Pons (tissue), 1 donor: ENCODE measurements around the gene SCMH1.

Source experiments
- DNase-seq: peaks from one replicate; pipeline ENCODE4 v3.0.0-alpha.2; 2016; ENCODE audit warnings: low spot score

The SCMH1 gene

DNA sequence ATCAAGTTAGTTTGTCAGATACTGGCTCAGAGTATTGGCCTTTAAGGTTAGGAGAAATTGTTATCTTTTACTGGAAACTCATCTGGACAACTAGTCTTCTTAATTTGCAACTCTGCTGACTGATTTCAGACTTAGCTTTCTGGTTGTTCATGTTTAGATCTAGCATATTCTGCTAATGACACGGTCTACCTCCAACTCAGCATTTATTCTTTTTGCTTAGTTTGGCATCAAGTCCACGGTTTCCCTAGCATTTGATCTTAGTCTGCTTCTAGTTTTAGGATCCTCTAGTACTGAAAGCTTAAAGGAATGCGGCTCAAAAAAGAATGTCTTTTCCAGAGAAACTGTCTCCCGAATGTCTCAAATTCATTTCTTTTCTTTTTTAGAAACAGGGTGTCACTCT lies 145.0 kb downstream of the SCMH1 start:
- DNase-seq = no peak

DNA sequence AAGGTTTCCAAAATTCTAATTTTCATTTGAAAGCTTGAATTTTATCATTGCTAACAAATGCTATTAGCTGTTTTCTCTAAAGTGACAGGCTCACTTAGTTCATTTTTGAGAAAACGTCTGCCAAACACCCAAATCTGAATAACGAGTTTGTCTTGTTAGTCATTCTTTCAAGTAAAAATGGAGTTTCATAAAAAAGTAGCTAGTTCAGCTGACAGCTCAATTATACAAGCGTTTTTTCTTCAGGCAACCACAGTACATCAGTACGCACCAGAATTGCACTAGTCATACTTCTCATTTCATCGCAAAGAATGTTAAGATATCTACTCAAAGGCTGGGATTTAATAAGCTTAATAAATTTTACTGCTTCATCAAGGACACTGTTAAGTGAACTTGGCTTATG lies 148.3 kb downstream of the SCMH1 start:
- no peak for DNase-seq

DNA sequence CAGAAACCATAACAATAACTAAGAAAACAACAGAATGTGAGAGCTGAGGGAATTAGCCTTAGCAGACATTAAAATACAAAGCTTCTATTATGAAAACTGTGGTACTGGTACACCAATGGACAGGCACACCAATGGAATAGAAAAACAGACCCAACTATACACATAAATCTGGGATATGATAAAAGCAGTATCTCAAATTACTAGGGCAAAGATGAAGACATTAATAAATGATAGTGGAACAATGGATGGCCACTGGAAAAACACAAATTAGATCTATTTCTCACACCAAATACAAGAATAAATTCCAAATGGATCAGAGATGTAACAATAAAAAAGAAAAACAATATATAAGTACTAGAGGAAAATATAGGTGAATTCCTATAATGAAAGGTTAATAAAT lies 155.2 kb downstream of the SCMH1 start:
- DNase-seq = no peak

DNA sequence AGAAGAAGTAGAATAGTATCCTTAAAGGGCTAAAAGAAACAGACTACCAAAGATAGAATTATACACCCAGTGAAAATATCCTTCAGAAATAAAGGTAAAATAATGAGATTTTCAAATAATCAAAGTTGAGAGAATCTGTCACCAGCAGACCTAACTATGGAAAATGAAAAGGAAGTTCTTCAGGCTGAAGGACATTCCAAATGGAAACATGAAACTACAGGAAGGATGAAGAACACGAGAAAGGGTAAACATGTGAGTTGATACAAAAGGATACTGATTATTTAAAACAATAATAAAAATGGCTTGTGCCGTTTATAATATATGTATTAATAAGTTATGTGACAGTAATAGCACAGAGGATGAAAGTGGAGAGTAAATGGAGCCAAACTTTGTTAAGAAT lies 163.5 kb downstream of the SCMH1 start:
- no peak for DNase-seq

GRCh38 chr1:41078193-41078592 lies 163.9 kb downstream of the SCMH1 start:
- no peak for DNase-seq

DNA sequence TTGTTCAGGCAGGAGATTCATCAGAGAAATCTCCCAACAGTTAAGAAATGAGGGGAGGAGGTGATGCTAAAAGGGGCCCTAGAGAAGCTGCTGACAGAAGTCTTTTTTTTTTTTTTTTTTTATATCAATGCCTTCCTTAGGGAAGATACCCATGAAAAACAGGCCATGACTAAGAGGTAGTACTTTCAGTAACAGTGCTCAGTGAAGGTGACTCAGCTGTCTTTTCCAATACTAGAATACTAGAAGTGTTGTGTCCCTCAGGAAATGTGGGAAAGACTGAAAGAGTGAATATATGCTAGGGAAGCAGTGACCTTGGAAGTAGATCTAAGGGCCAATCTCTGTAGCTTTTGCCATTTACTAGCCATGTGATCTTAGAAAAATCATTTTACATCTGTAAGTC lies 168.1 kb downstream of the SCMH1 start:
- DNase-seq = no peak

- DNase-seq = no peak
Observed at GRCh38 chr1:41072051-41072450, 170.1 kb downstream of the SCMH1 start.

DNA sequence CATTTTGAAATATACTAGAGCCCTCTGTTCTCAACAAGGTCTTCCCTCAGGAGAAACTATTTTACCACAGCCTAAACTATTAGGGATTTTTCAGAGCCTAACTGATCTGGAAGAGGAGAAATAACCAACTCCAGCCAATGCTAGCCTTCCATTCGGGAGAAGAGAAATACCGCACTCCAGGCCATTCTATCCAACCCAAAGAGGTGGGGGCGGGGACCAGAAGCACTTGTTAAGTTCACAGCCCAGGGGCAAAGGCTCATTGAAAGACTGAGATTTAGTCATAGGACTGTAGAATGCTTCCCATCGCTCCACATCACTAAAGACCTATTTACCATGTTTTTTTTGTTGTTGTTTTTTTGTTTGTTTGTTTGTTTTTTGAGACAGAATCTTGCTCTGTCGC lies 185.2 kb downstream of the SCMH1 start:
- DNase-seq = no peak

GRCh38 chr1:41053316-41053715 lies 188.8 kb downstream of the SCMH1 start:
- peak; percentile 34 for DNase-seq

GRCh38 chr1:41051022-41051421 lies 191.1 kb downstream of the SCMH1 start:
- no peak for DNase-seq

DNA sequence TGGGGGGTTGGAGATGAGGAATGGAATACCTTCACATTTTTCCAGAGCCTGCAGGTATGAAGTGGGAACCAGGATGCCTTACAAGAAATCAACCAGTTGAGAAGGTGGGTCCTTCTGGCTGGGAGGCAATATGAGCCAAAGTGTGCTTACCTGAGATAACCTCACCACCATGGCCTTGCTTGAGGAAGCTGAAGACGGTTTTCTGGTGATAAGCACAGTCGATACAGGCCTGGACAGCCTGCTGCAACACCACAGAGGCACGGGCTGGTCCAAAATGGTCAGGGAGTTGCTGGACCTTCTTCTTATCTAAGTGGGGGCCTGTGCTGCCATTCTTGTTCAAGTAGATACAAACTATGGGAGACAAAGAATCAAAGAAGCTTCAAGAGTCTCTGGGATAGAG lies 193.6 kb downstream of the SCMH1 start:
- DNase-seq = no peak

DNA sequence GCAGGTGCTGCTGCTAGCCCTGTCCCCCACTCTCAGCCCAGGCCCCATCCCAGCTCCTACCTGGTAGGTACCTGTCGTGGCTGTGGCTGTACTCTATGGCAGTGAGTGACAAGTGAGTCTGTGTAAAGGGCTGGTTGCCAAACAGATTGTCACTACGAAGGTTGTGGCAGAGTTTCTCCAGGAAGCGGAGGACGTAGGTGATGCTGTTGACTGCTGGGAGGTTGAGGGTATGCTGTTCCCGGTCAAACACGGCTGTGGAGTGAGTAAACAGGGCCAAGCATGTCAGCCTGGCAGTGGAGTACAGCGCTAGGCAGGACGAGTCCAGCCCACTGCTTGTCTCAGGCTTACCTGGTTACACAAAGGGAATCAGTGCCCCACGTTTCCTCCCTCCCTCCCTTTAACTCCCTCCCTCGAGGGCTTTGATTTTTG lies 195.7 kb downstream of the SCMH1 start:
- DNase-seq = no peak

DNA sequence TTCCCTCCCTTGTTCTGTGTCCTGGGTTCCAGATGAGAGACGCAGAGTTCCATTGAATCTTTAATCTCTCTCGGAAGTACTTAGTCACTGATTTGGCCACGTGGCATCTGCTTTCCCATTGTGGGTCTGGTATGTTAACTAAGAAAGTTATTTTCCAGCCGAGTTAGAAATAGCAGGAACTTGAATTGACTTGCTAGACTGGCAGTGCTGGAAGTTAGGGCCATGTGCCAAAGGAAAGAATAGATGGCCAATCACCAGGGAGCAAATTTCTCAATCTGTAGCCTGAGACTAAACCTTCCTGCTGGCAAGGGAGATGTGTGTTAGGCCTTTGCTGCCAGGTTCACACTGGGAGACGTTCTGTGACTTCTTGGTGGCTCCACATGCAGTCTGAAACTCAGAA lies 196.4 kb downstream of the SCMH1 start:
- DNase-seq = peak; percentile 37

DNA sequence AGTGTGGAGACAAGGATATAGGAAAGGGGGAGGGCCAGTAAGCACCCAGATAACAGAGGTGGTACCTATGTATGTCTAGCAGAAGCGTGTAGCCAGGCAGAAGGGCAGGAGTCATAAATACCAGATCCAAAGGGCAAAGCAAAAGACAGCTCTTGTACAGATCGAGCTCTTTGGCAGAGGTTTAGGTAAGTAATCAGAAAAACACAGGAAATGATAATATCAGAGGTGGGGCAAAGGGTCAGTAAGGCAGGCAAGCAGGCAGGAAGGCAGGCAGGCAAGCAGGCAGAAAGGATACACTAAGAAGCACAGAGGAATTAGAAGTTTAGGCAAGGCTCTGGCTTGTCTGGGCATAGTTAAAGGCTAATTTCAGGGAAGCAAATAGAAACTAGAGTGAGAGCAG lies 197.9 kb downstream of the SCMH1 start:
- no peak for DNase-seq

DNA sequence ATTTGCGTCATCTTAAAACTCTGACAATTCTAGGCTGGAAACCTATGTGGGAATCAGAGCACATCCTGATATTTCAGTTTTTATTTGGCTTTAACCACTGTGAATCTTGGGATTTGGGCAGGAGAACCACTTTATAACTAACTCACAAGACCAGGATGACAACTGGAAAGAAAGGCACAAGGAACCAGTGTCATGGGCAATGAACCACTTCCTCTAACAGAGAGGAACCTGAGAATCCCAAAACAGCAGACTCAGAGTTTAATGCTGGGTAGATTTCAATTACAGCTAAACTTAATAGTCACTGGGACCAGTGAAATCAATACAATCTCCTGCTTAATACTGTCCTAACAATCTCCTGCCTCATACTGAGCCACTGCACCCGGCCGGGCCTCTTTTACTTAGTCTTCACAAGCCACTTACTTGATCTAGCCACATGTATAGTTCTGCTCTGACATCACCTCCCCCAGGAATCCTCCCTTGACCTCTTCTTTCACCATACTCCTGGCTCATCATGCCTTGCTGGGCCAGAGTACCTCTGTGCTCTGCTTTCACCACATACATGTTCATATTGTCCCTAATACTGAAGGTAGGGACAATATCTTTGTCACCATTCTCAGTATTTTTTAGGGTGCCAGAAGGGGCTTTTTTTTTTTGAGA lies 200.4 kb downstream of the SCMH1 start:
- peak; percentile 16 for DNase-seq

DNA sequence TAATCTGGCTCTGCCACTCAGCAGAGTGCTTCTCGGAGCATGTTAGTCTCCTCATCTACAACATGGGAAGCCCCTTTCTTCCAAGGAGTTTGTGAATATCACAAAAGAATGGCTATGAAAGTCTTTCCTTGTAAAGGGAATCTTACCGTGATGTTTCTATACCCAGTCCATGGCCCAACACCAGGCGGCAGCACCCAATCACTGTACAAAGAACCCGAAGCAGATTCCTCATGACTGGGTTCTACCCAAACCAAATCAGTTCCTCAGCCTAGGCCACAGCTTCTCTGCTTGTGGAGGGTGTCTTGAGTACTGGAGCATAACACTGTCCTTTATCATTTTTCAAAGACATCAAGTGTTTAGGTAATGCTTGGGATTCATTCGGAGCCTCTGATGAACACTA lies 204.0 kb downstream of the SCMH1 start:
- DNase-seq = no peak

GRCh38 chr1:41037116-41037903 lies 204.8 kb downstream of the SCMH1 start:
- no peak for DNase-seq

DNA sequence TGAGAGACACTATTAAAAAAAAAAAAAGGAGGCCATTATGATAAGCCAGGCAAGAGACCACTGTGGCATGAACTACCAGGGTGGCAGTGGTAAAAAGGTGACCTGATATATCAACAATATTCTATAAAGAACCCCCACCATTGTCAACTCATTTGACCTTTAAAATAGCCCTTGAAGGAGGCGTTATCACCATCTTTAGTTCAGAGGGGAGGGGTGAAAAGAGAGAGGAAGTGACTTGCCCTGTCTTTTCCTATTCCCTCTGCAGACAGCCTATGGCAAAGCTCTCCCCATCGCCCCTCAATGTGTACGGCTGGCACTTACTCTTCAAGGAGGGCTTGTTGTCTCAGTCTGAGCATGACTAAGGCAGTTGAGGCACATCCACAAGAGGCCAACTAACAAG lies 208.8 kb downstream of the SCMH1 start:
- no peak for DNase-seq

DNA sequence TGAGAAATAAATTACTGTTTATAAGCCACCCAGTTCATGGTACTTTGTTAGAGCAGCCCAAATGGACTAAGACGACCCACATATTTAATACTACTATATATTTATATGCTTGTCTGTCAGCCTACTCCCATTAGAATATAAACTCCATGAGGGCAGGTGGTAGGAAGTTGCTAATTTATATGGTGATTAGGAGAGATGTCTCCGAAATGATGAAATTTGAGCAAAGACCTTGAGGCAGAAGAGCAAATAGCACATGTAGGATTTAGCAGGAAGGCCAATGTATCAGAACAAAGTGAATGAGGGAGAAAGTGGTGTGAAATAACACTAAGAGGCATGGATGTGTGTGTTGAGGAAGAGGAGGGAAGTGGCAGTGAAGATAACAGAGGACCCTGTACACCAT lies 210.0 kb downstream of the SCMH1 start:
- no peak for DNase-seq

GRCh38 chr1:41030872-41031616 lies 211.1 kb downstream of the SCMH1 start:
- DNase-seq = no peak

DNA sequence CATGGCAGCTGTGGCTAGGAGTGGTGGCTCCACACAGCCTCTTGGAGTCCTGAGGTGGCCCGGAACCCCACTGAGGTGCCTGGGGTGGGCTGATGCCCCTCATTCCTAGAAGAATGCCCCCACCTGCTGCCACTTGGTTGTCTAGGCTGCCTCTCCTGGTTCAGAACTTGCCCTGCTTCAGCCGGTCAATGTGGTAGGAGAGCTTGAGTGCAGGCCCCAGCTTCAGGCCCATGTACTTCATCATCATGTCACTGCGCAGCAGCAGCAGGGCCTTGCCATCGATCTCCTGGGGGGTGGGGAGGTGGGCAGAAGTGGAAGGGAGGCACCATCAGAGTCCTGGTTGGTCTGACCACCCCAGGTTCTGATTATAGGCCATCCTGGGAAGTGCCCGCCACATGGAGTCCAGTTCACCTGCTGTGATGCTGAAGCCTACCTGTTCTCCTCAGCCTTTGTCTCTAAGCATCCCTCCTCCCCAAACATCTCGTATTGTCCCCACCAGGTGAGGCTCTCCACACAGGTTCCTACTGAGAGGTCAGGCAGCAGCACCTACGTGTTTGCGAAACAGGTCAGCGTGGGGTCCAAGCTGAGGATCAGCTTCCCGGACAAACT lies 214.0 kb downstream of the SCMH1 start:
- DNase-seq = no peak

DNA sequence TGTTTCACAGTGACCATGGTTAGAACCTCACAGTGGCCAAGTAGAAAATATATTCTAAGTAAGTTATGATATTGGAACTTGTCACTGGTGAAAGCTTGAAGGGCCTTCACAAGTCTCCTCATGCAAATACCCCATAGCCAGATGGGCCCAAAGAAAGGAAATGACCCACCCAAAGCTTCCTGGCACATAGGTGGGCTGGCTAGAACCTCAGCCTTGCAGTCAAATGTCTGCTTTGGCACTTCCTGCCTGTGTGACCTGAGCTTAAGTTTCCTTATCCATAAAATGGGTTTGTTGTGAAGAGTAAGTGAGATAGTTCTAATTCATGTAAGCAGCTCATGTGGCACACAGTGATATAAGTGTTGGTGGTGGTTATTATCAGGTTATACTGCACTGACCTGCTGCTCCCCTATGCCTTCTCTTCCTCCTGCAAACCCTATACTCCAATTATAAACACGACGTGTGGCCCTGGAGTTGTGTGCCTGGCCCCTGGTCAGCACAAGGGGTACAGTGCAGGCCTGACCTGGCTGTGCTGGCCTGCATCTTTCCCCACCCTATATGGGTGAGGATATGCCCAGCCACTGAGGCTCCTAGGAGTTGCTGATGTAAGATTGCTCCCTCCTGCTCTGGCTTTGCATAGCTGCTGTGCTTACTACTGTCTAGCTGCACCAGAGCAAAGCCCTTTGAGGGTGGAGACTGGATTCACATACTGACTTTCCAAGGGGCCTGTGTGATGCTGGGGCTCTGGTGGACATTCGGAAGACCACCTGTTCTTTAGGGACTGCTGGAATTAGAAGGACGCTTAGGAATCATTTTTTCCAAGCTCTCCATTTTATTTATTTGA lies 215.9 kb downstream of the SCMH1 start:
- no peak for DNase-seq
